NK-92 (cell line): ENCODE data around the gene RNF38.
"Not testable (repeated sequence)": the region's sequence is repeated elsewhere in the genome, so short reads cannot be mapped to it uniquely, and the experiment has no call there.

Experiments used
- DNase-seq: peaks from one replicate; lab custom pipeline; 2025; ENCODE audit not compliant: unreplicated experiment; lab: John Stamatoyannopoulos, UW

Gene RNF38

DNA sequence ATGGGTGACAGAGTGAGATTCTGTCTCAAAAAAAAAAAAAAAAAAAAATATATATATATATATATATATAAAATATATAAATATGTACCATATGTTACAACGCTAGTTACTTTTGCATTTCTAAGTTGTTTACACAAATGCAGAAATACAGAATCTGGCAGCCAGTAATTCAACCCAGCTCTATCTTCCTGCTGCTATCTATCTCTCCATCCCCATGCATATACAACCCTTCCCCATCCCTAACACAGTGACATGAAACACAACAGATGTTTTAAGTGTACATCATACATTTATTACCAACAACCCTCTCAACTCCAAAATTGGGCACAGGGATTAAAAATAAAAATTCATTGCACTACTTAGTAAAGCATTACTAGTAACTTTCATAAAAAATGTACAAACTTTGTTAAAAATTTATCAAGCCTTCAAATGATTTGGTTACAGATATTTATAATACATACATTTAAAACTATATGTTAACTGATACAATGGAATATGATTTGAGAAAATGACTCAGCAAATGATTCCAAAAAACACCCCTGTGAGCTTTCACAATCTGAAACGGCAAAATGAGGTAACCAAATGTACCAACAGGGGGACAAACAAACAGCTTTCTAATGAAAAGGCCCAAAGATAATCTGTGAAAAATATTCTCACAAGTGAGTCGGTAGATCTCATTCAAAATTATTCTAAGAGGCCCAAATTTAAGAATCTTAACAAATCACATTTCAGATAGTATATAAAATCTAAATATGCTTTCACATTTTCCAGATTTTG is 63.8 kb downstream of the RNF38 start:
- no peak for DNase-seq

DNA sequence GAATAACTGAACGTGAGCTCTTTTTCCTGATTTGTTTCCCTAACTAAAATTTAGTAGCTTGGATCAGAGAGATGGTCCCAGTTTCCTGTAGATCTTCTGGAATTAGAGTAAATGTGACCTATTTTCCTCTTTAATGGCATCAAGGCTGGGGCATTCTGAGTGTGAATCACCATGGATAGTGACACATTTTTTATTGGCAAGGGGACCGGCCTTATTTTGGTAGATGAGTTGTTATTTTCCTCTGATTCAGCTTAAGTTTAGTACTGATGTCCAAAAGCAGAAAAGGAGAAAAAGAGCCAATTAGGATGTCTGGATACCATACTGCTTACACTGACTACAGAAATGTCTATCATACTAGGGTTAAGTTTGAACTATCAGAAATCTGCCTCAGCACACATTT is 68.1 kb downstream of the RNF38 start:
- DNase-seq = no peak

DNA sequence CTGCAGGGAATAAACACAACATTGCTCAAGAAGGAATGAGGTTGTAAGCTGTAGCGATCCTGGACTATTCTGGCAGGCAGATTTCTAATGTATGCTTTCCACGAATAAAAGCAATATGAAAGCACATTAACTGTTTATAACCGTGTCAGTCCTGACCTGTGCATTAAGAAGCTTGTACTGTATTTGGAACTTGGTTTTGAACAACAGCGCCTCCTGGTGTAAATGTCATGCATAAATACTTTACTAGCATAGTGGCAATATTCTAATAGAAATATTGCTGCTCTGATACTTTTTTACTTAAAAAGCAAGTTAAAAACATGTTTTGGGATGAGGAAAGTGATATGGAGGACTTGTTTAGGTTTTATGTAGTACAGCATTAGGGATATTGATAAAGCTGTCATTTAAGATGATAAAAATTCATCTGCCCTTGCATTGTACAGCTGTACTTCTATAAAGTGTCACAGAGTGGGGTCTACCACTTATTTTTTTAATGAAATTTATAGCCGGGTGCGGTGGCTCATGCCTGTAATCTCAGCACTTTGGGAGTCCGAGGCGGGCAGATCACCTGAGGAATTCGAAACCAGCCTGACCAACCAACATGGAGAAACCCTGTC is 71.2 kb downstream of the RNF38 start:
- no peak for DNase-seq

DNA sequence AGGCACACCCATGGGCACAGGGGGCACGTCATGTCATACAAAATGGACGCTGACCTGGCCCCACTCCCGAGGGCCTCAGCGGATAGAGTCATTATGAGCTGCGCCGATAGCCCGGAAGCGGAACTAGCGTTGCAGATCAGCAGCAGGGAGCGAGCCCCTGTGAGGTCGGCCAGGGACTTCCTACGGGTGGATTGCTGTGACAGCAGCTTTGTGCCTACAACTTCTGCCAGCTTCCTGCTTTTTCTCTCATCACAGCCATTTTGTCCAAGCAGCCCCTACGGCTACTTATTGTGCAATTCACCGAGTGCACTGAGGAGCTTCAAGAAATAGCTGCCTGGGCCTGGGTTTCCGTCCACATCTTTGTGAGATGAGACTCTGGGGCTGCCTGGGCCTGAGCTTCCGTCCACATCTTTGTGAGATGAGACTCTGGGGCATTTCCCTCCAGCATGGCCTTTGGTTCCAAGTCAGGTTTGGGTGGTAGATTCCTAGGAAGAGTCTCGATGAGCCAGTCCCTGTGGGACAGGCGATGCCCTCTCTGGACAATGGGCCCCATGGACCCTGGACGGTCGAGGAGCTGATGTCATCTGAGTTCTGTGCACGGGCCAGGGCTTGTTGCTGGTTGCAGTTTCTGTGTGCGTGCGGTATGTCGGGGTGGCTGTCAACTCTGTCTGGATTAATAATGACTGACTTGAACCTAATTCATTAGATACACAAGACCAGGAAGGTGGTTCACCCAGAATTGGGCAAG is 74.8 kb downstream of the RNF38 start:
- no peak for DNase-seq

DNA sequence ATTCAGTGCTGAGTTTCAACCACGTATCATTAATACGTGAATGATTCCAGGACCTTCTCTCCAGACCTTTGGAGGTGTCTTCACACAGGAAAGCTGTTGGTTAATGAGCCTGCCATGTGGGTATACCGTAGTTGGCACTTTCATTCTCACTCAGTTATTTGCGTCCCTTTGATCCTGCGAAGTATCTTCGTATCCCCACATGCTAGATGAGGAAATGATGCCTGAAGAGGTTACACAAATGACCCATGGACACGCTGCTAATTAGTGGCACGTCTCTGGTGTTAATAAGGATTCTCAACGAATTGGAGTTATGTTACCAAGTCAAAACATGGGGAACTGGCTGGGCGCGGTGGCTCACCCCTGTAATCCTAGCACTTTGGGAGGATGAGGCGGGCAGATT is 76.1 kb downstream of the RNF38 start:
- no peak for DNase-seq

DNA sequence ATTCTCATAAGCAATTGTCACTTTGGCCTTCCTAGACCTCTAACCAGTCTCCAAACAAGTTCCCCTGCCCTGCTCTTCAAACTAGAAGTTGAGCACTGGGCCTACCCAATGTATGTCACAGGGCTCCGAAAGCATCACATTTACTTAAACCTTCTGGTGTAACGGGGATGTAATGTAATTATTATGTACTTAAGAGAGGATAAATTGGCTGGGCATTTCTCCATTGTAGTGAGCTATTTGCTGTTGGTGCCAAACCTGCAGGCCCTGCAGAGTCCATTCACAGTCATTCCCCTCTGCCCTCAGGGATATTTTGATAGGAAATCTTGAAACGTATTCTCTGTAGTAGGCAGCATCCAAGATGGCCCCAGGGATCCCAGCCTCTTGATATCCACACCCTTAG is 77.6 kb downstream of the RNF38 start:
- DNase-seq = no peak

DNA sequence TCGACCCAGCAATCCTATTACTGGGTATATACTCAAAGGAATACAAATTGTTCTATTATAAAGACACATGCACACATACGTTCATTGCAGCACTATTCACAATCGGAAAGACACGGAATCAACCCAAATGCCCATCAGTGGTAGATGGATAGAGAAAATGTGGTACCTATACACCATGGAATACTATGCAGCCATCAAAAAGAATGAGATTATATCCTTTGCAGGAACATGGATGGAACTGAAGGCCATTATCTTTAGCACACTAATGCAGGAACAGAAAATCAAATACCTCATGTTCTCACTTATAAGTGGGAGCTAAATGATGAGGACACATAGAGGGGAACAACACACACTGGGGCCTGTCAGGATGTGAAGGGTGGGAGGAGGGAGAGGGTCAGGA is 78.2 kb downstream of the RNF38 start:
- DNase-seq = not testable (repeated sequence)

DNA sequence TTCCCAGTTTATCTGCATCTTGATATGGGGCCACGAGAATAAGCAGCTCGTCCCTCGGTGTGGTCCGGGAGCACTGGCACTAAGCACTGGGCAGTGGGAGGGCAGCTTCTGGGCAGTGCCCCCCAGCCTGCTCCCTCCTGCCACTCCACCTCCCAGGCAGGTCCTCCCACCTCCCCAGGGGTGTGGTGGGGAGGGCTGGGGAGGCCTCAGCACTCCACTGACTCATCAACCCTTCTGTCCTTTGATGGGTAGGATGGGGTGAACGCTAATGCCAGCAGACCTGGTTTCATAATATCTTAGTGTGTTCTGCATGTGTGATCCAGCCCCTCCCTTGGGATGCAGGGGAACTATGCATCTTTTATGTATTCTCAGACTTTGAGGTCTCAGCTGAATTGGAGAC is 79.6 kb downstream of the RNF38 start:
- no peak for DNase-seq

DNA sequence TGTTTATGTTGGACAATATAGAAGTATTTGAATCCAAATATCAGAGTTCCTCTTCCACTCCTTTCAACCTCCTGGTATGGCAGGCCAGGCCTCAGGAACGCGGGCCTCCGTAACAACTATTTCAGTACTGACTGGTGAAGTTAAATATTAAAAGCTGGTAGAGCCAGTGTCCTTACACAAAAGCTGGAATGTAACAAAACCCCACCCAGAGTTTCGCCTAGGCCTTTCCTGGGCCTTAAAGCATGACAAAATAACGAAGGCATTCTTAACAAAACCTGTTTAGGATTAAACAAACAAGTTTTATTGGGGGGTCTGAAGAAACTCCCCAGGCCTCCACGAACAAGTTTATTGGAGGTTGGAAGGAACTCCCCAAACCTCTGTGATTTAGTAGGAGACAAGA is 80.3 kb downstream of the RNF38 start:
- no peak for DNase-seq

DNA sequence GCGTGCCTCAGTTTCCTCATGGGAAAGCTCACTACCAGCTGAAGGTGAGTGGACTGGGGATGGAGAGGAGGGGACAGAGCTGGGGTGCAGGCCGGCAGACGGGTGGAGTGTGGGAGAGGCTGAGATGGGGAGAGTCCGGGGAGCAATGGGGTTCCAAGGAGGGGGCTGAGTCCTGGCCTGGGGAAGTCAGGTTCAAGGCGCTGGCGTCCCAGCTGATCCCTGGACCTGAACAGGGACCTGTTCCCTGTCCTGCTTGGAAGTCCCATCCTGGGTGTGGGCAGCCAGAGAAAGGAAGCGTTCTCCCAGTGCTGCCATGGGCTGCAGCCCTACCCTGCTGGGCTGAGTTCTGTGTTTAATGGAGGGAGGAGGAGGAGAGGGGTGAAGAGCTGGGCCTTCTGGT is 80.9 kb downstream of the RNF38 start:
- DNase-seq = no peak

DNA sequence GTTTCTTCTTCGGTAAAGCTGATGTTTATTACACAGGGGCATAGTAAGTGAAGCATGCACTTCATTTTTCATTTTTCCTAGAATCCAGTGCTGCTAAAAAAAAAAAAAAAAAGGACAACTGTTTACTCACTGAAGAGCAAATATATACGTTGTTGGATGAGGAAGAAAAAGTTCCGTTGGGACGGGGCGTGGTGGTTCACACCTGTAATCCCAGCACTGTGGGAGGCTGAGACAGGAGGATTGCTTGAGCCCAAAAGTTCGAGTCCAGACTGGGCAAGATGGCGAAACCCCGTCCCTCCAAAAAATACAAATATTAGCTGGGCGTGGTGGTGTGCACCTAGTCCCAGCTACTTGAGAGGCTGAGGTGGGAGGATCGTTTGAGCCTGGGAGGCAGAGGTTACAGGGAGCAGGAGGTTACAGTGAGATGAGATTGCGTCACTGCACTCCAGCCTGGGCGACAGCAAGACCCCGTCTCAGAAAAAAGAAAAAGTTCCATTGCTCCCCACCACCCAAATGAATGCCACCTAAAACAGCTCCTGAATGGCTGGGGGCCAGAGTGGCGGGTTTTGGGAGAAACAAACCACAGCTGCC is 81.8 kb downstream of the RNF38 start:
- DNase-seq = no peak

DNA sequence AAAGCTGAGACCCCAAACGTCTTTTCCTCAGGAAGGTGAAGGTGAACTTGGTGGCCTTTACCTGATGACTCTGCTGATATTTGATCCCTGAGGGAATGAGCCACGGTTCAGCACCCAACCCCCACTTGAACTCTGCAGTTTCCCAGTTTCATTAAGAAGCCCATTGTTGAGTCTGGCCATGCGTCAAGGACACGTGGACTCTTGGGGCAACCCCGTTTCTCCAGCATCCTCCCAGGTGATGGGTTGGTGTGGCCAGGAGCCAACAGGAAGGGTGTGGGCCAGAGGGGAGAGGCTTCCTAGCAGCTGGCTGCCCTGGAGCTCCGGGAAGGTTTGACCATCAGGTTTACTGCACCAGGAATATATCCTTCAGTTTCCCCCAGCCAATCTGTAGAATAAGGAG is 82.3 kb downstream of the RNF38 start:
- no peak for DNase-seq

DNA sequence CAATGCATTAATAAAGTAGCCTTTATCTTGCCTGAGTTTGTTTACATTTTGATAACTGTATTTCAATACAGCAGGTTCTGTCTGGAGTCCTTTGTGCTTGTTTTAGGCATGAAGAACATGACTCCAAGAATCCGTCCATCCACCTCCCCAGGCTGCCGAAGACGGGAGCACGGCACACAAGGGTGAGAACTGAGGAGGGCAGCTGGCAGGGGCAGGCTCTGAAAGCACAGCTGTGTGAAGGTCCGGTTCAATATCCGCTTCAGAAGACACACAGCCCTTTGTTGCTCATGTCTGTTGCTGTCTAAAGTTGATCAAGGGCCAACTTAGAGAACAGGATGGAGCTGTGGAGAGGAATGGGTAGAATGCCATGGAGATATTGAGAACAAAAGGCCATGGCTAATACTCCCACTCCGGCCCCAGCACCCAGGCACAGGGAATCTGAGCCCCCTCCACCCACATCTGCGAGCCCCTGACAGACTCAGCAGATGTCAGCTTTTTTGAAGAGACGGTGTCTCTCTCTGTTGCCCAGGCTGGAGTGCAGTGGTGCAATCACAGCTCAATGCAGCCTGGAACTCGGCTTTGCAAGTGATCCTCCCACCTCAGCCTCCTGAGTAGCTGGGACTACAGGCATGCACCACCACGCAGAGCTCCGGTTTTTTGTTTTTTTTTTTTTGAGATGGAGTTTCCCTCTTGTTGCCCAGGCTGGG is 83.3 kb downstream of the RNF38 start:
- no peak for DNase-seq

DNA sequence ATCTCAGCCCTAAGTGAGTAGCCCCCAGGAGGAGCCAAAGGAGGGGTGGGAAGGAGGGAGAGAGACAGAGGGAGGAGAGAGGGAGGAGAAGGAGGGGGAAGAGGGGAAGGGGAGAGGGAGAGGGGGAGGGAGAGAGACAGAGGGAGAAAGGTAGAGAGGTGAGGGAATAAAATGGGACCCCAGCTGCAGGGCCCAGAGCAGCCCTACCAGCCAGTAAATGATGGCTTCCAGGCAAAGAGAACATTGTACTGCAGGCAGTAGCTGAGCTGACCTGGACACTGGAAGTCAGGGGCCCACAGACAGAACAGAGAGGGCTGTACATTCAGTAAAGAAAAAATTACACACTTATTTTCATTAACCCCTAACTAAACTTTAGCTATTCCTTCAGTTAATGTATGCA is 84.0 kb downstream of the RNF38 start:
- no peak for DNase-seq

DNA sequence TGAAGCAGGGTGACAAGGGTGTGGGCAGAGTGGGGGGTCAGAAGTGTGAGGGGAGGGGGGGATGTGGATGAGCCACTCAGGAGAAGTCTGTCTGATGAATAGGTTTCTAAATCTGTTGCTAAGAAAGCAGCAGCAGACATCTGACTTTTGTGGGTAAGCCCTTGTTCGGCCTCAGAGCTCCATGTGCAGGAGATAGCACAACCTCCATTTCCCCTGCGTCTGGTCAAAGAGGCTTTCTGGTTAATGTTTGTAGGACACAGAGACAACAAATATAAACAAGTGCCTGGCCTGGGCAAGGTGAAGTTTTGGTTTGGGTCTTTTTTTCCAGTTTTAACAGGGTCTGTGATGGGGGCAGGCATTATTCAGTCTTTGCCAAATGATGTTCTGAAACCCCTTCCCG is 84.8 kb downstream of the RNF38 start:
- DNase-seq = no peak

DNA sequence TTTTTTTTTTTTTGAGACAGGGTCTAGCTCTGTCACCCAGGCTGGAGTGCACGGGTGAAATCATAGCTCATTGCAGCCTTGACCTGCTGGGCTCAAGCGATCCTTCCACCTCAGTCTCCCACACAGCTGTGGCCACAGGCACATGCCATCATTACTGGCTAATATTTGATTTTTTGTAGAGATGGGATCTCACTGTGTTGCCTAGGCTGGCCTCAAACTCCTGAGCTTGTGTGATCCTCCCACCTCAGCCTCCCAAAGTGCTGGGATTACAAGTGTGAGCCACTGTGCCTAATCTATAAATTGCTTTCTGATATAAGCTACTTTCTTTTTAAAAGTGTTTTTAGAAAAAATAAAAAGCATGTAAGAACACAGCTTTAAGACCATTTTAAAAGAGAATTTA is 85.3 kb downstream of the RNF38 start:
- DNase-seq = no peak

DNA sequence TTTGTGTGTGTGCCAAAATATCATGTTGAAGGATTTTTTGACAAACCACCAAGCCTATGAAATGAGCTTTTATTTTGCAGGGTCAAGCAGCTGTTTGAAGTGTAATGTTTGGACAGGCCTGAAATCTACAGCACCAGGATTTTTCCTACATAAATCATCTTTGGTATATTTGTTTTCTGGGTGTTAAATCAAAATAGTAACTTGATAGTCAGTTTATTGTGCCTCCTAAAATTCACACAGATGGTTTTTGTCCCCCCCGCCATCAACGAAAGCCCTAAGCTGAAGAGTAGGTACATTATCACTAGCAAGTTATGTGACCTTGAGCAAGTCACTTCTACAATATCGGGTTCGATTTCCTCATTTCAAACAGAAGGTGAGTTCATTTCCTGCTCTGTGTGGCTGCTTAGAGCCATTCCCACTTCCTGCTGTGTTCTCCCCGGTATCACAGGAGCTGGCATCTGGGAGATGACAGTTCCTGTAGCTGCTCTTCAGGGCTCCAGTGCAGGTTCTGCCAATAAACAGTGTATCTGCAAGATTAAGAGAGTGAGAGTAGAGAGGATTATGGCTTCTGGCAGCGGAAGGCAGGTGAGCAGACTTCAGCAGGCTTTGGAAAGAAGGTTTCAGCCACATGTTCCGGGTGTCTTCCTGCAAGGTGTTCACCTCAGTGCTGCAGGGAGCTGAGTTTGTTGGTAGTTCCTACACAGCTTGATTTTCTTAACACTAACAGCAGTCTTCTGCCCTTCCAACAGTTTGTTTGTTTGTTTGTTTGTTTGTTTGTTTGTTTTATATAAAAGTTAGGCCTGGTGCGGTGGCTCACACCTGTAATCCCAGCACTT is 93.4 kb downstream of the RNF38 start:
- no peak for DNase-seq

DNA sequence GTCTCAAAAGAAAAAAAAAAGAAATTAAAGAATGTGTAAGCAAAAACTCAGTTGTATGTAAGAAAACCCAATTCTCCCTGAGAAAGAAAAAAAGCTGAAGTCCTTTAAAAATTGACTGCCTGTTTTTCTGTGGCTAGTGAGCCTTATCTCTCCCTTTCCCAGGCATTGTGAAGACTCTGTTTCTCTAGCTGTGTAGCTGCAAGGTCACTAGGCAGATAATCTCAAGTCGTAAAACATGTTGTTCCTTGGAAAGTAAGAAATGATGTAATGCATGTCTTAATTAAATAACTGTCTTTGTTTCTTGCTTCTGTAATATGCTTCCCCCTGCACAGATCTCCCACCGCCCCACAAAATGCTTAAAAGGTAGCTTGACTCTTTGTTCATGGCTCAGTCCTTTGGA is 95.7 kb downstream of the RNF38 start:
- DNase-seq = not testable (repeated sequence)

DNA sequence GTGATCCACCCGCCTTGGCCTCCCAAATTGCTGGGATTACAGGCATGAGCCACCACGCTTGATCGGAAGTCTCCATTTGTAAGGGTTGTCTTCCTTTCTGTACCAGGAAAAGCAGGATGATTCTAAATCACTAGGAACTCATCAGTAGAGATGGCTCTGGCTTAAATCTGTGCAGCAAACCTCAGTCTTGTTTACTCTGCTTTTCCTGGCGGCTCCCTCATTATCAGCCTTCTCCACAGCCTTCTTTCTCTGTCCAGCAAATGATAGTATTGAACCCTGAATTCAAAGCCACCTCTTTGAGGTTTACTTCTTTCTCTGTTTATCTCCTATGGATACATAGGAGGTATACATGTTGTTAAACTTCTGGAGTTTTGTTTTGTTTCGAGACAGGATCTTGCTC is 98.8 kb downstream of the RNF38 start:
- no peak for DNase-seq

DNA sequence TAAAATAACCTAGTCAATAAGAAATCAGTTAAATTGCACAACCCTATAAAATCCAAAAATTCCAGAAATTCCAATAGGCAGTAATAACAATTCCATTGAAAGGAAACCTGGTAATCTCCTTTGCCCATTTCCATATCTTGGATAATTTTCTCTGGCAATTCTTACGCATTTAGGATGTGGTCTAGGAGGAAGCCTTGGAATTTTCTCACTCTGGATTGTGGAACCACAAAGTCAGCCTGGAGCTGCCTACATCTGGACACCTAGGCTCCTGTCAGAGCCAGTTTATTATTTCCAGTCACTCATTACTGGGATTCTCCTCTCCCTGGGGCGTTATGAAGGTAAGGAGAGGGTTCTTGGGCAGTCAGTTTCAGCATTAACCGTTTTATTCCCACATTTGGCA is 101.5 kb downstream of the RNF38 start:
- no peak for DNase-seq
